SK-N-SH (cell line): Measurements from ENCODE around the gene HSPA12A. TPM values are rescaled to one million over a fixed set of nuclear protein-coding genes. Genes with fewer than 3 reads are reported as not detected.

Experiments used
- CTCF ChIA-PET: fragments of 300-600, 350-600 bp; formaldehyde crosslinking; extraction: SDS; loops from one replicate; lab custom pipeline; 2021; lab: Yijun Ruan, JAX
- POLR2A ChIA-PET: fragments of 350-600 bp; sonication (Branson Sonifier 250); formaldehyde crosslinking; extraction: SDS; loops from one replicate; lab custom pipeline; 2020; ENCODE audit warnings: antibody characterized with exemption, inconsistent platforms; lab: Yijun Ruan, JAX
- DNase-seq: peaks from one replicate; pipeline ENCODE4 v3.0.0; 2012
- H2AFZ ChIP-seq: fragments of 200-600 bp; sonication (generic); 2 replicates; pipeline ENCODE4 v1.8.1; 2016; ENCODE audit warnings: antibody characterized with exemption, mild to moderate bottlenecking, low read depth
- H3F3A ChIP-seq: fragments of 200-600 bp; sonication (generic); replicated peaks from 2 replicates; pipeline ENCODE3; 2016; ENCODE audit warnings: antibody characterized with exemption, mild to moderate bottlenecking; ENCODE audit not compliant: insufficient read depth
- H3K27ac ChIP-seq, 2 experiments: fragments of 200-500 bp in 1 of 2; fragments of 200-600 bp in 1 of 2; sonication (Bioruptor generic) in 1 of 2; sonication (generic), shearing (Covaris generic) in 1 of 2; 2 replicates each; pipeline versions ENCODE4 v1.5.1 to v1.6.1; 2014 to 2016; ENCODE audit warnings: low read depth in 2 of 2, inconsistent platforms in 1 of 2, low read length in 1 of 2, mild to moderate bottlenecking in 1 of 2, mixed read lengths in 1 of 2
- H3K27me3 ChIP-seq: fragments of 200-600 bp; sonication (generic), shearing (Covaris generic); 2 replicates; pipeline ENCODE4 v1.6.1; 2016; ENCODE audit warnings: mixed run types; ENCODE audit not compliant: insufficient read depth
- H3K36me3 ChIP-seq, 2 experiments: fragments of 200-500 bp in 1 of 2; fragments of 200-600 bp in 1 of 2; sonication (Bioruptor generic) in 1 of 2; sonication (generic) in 1 of 2; replicated peaks in 1 of 2; 2 replicates each; pipeline versions ENCODE3 to v1.5.1; 2014 to 2016; ENCODE audit warnings: low read length in 1 of 2, mild to moderate bottlenecking in 1 of 2; ENCODE audit not compliant: insufficient read depth in 2 of 2, control insufficient read depth in 1 of 2
- H3K4me1 ChIP-seq, 2 experiments: fragments of 200-500 bp in 1 of 2; fragments of 200-600 bp in 1 of 2; sonication (Bioruptor generic) in 1 of 2; sonication (generic), shearing (Covaris generic) in 1 of 2; 2 replicates each; pipeline versions ENCODE4 v1.5.1 to v1.6.1; 2014 to 2016; ENCODE audit warnings: low read depth in 1 of 2, low read length in 1 of 2, mixed run types in 1 of 2; ENCODE audit not compliant: insufficient read depth in 2 of 2, control insufficient read depth in 1 of 2
- H3K4me2 ChIP-seq: fragments of 200-600 bp; sonication (generic), shearing (Covaris generic); 2 replicates; pipeline ENCODE4 v1.6.1; 2017; ENCODE audit warnings: mixed run types
- H3K4me3 ChIP-seq, 2 experiments: fragments of 200-500 bp in 1 of 2; fragments of 200-600 bp in 1 of 2; sonication (Bioruptor generic) in 1 of 2; sonication (generic), shearing (Covaris generic) in 1 of 2; 2 replicates each; pipeline versions ENCODE4 v1.5.1 to v1.8.1; 2014 to 2016; ENCODE audit warnings: low read depth in 2 of 2, inconsistent platforms in 1 of 2, low read length in 1 of 2, mild to moderate bottlenecking in 1 of 2, mixed read lengths in 1 of 2, moderate library complexity in 1 of 2
- H3K79me2 ChIP-seq: fragments of 200-600 bp; sonication (generic); 2 replicates; pipeline ENCODE4 v1.8.1; 2017; ENCODE audit warnings: mild to moderate bottlenecking; ENCODE audit not compliant: insufficient read depth
- H3K9ac ChIP-seq: fragments of 200-600 bp; sonication (generic); 2 replicates; pipeline ENCODE4 v1.6.1; 2017; ENCODE audit warnings: mixed run types
- H3K9me2 ChIP-seq: fragments of 200-600 bp; sonication (generic); 2 replicates; pipeline ENCODE4 v1.6.1; 2017; ENCODE audit warnings: mixed run types
- H3K9me3 ChIP-seq: fragments of 200-600 bp; sonication (generic); 2 replicates; pipeline ENCODE4 v1.6.1; 2017; ENCODE audit warnings: mixed run types, mild to moderate bottlenecking, moderate library complexity
- H4K20me1 ChIP-seq: fragments of 200-600 bp; sonication (generic); 2 replicates; pipeline ENCODE4 v1.6.1; 2017; ENCODE audit warnings: mild to moderate bottlenecking, mixed run types; ENCODE audit not compliant: insufficient read depth
- CTCF ChIP-seq: fragments of 200-600 bp; sonication (generic); IDR thresholded peaks from 2 replicates; pipeline ENCODE4 v1.6.1; 2017; ENCODE audit warnings: antibody characterized with exemption, mild to moderate bottlenecking, moderate library complexity
- EP300 ChIP-seq, 2 experiments: IDR thresholded peaks; 2 replicates each; pipeline versions ENCODE4 v1.4.0 to v1.6.1; 2012; ENCODE audit warnings: borderline replicate concordance in 1 of 2, low read depth in 1 of 2, low read length in 1 of 2
- JUND ChIP-seq: IDR thresholded peaks from 2 replicates; pipeline ENCODE4 v1.4.0; 2012
- NRF1 ChIP-seq: IDR thresholded peaks from 2 replicates; pipeline ENCODE4 v1.6.1; 2012; ENCODE audit warnings: low read depth, mild to moderate bottlenecking, low read length
- POLR2AphosphoS5 ChIP-seq: IDR thresholded peaks from 2 replicates; pipeline ENCODE4 v1.6.1; 2012; ENCODE audit warnings: low read depth, low read length
- RAD21 ChIP-seq: IDR thresholded peaks from 2 replicates; pipeline ENCODE4 v1.6.1; 2012; ENCODE audit warnings: mild to moderate bottlenecking, low read length
- RFX5 ChIP-seq: IDR thresholded peaks from 2 replicates; pipeline ENCODE4 v1.6.1; 2012; ENCODE audit warnings: mild to moderate bottlenecking, improper control_type of control experiment, low read length
- WGBS: methylation state at CpG from one replicate; pipeline ENCODE4 v1.1.6; 2017; ENCODE audit warnings: low lambda C conversion rate; 5-methylcytosine and 5-hydroxymethylcytosine counted together
- polyA plus RNA-seq, 3 experiments: library from polyadenylated mRNA; depleted of rRNA; stranded (reverse); fragments of >200 nt; gene quantifications; 2 replicates each; pipeline ENCODE4 v1.2.3, GENCODE V29; 2012
- TF ChIP-seq, protein P1 (sequence below): fragments of 150-350 bp; IDR thresholded peaks from 2 replicates; pipeline ENCODE4 v1.6.1; 2016; ENCODE audit warnings: mild to moderate bottlenecking, low read depth, low read length
- TF ChIP-seq, protein P2 (sequence below): IDR thresholded peaks from 2 replicates; pipeline ENCODE4 v1.6.1; 2012; ENCODE audit warnings: mild to moderate bottlenecking, low read depth, low read length, moderate library complexity

HSPA12A gene
- polyA plus RNA-seq, 1 of the 3 experiments (the other 2 are of a cell fraction), result 2.9 TPM

GRCh38 chr10:116772909-116773705, 30.7 kb upstream of the HSPA12A start:
- DNase-seq, result no peak
- Histone ChIP-seq H3K4me2 (no peak overlapping the region), H3K9me2 (no peaks in the 10 kb centered on the region), H3K4me3 (no peak overlapping the region), H3F3A (no peaks in the 10 kb centered on the region), H3K4me1 (peaks cover 0 to 7% of the 10 kb centered on the region in 2 experiments; a peak in 1 of 4 replicates), H3K27ac (no peak overlapping the region), H3K9ac (no peak overlapping the region), H3K36me3 (no peaks in the 10 kb centered on the region), H3K27me3 (no peaks in the 10 kb centered on the region), H4K20me1 (no peaks in the 10 kb centered on the region), H3K9me3 (no peaks in the 10 kb centered on the region), H3K79me2 (no peaks in the 10 kb centered on the region), H2AFZ (no peak overlapping the region)
- ChIA-PET CTCF (interaction anchor here (0.6 to 11.3 kb wide), 5 partner anchors 14 to 391 kb away, joined by 3 to 106 read pairs (median 7); no protein-coding TSS in a partner anchor), POLR2A (interaction anchor here (0.9 kb wide), 1 partner anchor 15 kb away, joined by 4 read pairs; no protein-coding TSS in a partner anchor)
- no peak for TF ChIP-seq NRF1
- TF ChIP-seq, protein P1, sequence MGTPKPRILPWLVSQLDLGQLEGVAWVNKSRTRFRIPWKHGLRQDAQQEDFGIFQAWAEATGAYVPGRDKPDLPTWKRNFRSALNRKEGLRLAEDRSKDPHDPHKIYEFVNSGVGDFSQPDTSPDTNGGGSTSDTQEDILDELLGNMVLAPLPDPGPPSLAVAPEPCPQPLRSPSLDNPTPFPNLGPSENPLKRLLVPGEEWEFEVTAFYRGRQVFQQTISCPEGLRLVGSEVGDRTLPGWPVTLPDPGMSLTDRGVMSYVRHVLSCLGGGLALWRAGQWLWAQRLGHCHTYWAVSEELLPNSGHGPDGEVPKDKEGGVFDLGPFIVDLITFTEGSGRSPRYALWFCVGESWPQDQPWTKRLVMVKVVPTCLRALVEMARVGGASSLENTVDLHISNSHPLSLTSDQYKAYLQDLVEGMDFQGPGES, result no peak
- no peak for TF ChIP-seq RAD21
- TF ChIP-seq, protein P2, sequence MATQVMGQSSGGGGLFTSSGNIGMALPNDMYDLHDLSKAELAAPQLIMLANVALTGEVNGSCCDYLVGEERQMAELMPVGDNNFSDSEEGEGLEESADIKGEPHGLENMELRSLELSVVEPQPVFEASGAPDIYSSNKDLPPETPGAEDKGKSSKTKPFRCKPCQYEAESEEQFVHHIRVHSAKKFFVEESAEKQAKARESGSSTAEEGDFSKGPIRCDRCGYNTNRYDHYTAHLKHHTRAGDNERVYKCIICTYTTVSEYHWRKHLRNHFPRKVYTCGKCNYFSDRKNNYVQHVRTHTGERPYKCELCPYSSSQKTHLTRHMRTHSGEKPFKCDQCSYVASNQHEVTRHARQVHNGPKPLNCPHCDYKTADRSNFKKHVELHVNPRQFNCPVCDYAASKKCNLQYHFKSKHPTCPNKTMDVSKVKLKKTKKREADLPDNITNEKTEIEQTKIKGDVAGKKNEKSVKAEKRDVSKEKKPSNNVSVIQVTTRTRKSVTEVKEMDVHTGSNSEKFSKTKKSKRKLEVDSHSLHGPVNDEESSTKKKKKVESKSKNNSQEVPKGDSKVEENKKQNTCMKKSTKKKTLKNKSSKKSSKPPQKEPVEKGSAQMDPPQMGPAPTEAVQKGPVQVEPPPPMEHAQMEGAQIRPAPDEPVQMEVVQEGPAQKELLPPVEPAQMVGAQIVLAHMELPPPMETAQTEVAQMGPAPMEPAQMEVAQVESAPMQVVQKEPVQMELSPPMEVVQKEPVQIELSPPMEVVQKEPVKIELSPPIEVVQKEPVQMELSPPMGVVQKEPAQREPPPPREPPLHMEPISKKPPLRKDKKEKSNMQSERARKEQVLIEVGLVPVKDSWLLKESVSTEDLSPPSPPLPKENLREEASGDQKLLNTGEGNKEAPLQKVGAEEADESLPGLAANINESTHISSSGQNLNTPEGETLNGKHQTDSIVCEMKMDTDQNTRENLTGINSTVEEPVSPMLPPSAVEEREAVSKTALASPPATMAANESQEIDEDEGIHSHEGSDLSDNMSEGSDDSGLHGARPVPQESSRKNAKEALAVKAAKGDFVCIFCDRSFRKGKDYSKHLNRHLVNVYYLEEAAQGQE, result no peak
- no peak for TF ChIP-seq JUND
- TF ChIP-seq RFX5, result no peak
- TF ChIP-seq CTCF, result no peak
- no peak for TF ChIP-seq POLR2AphosphoS5
- TF ChIP-seq EP300 (IDR thresholded peaks at IDR 0.05; ENCODE audit: borderline replicate concordance in 1 of 2, low read depth in 1 of 2, low read length in 1 of 2), result no peak
- 58% methylated on average over 2 of the region's 7 CpGs for WGBS
